ENCODE data around the gene ZNF512. TPM values are rescaled to one million over a fixed set of nuclear protein-coding genes. Genes with fewer than 3 reads are reported as not detected.
"Not testable (repeated sequence)": the region's sequence is repeated elsewhere in the genome, so short reads cannot be mapped to it uniquely, and the experiment has no call there.

ZNF512 gene
- polyA plus RNA-seq, 2 of the 4 experiments (the other 2 are of a cell fraction), result 25.3 to 55.4 TPM

DNA sequence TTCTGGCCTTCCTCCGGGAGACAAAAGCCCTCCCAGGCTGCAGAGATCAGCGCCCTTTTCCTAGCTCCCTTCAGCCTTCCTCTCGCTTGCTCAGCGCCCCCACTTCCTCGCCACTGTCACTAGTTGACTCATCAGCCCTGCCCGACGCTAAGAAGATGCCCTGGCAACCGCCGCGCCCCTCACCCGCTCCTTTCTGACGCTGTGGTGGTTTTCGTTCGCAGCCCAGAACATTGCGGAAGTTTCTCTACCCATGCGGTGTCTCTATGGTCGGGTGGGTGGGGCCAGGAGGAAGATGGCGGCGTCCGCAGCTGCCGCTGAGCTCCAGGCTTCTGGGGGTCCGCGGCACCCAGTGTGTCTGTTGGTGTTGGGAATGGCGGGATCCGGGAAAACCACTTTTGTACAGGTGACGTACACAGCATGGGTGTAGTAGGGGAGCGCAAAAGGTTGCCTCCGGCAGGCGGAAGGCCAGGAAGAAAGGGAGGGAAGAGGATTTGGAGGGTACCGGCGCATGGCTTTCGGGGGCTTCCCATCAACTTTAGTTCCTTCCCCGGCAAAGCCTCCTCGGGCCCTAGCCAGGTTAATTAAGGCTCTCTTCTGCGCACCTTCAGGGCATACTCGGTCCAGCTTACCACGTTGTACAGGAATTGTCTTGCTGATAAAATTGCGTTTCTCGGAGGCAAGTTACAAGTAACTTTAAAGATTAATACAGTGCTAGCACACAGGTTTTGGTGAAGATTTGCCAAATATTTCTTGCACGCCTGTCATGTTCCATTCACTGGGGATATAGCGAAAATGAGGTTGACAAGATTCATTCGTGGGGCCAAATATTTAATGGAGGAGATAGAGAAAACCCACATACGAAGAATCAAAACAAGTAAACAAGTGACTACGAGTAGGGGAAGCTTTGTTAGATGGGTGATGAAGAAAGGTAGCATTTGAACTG is 46.2 kb downstream of the ZNF512 start, which contains the start of the genes CCDC121 and GPN1 (continued):
- no peak for TF ChIP-seq HOXA7 (CRISPR knock-in tag; IDR thresholded peaks at IDR 0.05)
- no peak for TF ChIP-seq TFCP2L1 (CRISPR knock-in tag; IDR thresholded peaks at IDR 0.05)
- TF ChIP-seq GATA3 (IDR thresholded peaks at IDR 0.05; ENCODE audit: borderline replicate concordance), result no peak; the same call in 1 of the 2 replicates
- TF ChIP-seq FOXS1 (CRISPR knock-in tag; IDR thresholded peaks at IDR 0.05), result no peak
- TF ChIP-seq EHMT2 (IDR thresholded peaks at IDR 0.05; ENCODE audit: low read depth), result no peak
- no peak for TF ChIP-seq ZFP36 (IDR thresholded peaks at IDR 0.05; ENCODE audit: borderline replicate concordance, partially characterized antibody)
- TF ChIP-seq HMGXB4 (CRISPR knock-in tag; IDR thresholded peaks at IDR 0.05; ENCODE audit: borderline replicate concordance), result no peak
- peak; percentile 65; the same call in 1 of the 2 replicates for TF ChIP-seq TP53 (CRISPR knock-in tag; IDR thresholded peaks at IDR 0.05)
- no peak for TF ChIP-seq HDAC2 (IDR thresholded peaks at IDR 0.05)

DNA sequence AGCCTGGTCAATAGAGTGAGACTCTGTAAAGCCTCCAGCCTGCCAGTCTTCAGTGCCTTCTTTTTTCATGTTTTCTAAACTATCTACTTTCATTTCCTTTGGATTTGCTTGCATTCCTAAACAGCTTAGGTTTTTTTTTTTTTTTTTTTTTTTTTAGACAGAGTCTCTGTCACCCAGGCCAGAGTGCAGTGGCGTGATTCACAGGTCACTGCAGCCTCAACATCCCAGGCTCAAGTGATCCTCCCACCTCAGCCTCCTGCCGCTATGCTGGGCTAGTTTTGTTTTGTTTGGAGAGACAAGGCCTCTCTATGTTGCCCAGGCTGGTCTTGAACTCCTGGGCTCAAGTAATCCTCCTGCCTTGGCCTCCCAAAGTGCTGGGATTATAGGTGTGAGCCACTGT is 47.4 kb downstream of the ZNF512 start:
- ATAC-seq; POLR2A ChIA-PET; H3K9me3 ChIP-seq; FAIRE-seq; H3K4me3 ChIP-seq; DNase-seq (ENCODE audit: low read depth in 1 of 2, low spot score in 1 of 2); CTCF ChIA-PET; H3K27ac ChIP-seq: not testable (repeated sequence)
- Histone ChIP-seq H3K4me2 (peak overlapping the region; percentile 79), H3K4me1 (peaks cover 14% of the 10 kb centered on the region)
- WGBS (ENCODE audit: missing lambda C conversion rate), result 90% methylated on average over 2 of the region's 2 CpGs

DNA sequence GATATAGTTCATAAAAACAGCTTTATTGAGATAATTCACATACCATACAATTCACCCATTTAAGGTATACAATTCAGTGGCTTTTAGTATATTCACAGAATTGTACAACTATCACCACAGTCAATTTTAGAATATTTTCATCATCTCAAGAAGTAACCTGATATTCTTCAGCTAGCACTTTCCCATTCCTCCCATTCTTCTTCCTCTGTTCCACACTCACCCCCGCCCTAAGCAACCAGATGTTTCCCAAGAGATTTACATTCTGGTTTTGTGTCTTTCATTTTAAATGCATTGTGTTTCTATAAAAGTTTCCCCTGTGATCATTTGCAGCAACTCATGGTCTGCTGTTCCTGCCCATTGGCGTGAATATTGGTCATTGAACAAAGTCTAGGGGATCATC is 51.4 kb downstream of the ZNF512 start:
- no peak overlapping the region for H3K27ac ChIP-seq
- no peak for ATAC-seq
- H3K4me1 ChIP-seq, result peaks cover 6% of the 10 kb centered on the region
- no peak for DNase-seq (ENCODE audit: low read depth in 1 of 2, low spot score in 1 of 2)
- H3K9me3 ChIP-seq, result no peaks in the 10 kb centered on the region
- POLR2A ChIA-PET, result interaction anchor here (0.5 kb wide), 1 partner anchor 204 kb away, joined by 3 read pairs; no protein-coding TSS in a partner anchor
- 91% methylated on average over 2 of the region's 2 CpGs for WGBS (ENCODE audit: missing lambda C conversion rate)
- TF ChIP-seq TP53 (CRISPR knock-in tag; IDR thresholded peaks at IDR 0.05) (no peak), ZC3H11A (IDR thresholded peaks at IDR 0.05) (no peak), FOSL2 (IDR thresholded peaks at IDR 0.05) (no peak), FOSL2 (CRISPR knock-in tag; IDR thresholded peaks at IDR 0.05) (no peak), RCOR1 (IDR thresholded peaks at IDR 0.05; ENCODE audit: low read depth, low read length) (no peak), HOXB5 (CRISPR knock-in tag; IDR thresholded peaks at IDR 0.05) (no peak), MYC (IDR thresholded peaks at IDR 0.05; ENCODE audit: borderline replicate concordance, low read length) (no peak), JUN (IDR thresholded peaks at IDR 0.05) (no peak), ZFP36 (IDR thresholded peaks at IDR 0.05; ENCODE audit: borderline replicate concordance, partially characterized antibody) (no peak), NFE2L2 (conservative IDR thresholded peaks at IDR 0.05; ENCODE audit: low read length) (no peak), RAD21 (conservative IDR thresholded peaks at IDR 0.05 in 1 of 2, IDR thresholded peaks at IDR 0.05 in 1 of 2) (no peak), TFCP2L1 (CRISPR knock-in tag; IDR thresholded peaks at IDR 0.05) (no peak), HEYL (CRISPR knock-in tag; IDR thresholded peaks at IDR 0.05) (no peak), EHF (CRISPR knock-in tag; IDR thresholded peaks at IDR 0.05) (no peak), BHLHE40 (IDR thresholded peaks at IDR 0.05; ENCODE audit: low read depth, low read length) (no peak), BCL3 (IDR thresholded peaks at IDR 0.05) (no peak)
- TF ChIP-seq, protein P1, sequence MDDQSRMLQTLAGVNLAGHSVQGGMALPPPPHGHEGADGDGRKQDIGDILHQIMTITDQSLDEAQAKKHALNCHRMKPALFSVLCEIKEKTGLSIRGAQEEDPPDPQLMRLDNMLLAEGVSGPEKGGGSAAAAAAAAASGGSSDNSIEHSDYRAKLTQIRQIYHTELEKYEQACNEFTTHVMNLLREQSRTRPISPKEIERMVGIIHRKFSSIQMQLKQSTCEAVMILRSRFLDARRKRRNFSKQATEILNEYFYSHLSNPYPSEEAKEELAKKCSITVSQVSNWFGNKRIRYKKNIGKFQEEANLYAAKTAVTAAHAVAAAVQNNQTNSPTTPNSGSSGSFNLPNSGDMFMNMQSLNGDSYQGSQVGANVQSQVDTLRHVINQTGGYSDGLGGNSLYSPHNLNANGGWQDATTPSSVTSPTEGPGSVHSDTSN (IDR thresholded peaks at IDR 0.05), result no peak
- no peak overlapping the region for H3K4me3 ChIP-seq
- no peak for FAIRE-seq
- CTCF ChIA-PET, result no interaction called here
- H3K4me2 ChIP-seq, result no peak overlapping the region
